Measurements from ENCODE around the gene SLC1A2.

Gene SLC1A2

GRCh38 chr11:35248558-35249323 is 170.6 kb downstream of the SLC1A2 start:
- no peak for TF ChIP-seq CTCF (IDR thresholded peaks at IDR 0.05; ENCODE audit: borderline replicate concordance, insufficient read depth, low read depth, low read length)
- no peak overlapping the region for H3K4me3 ChIP-seq (ENCODE audit: low read depth, low read length)

- H3K4me3 ChIP-seq (ENCODE audit: low read depth, low read length): no peak overlapping the region
- no peak for TF ChIP-seq CTCF (IDR thresholded peaks at IDR 0.05; ENCODE audit: borderline replicate concordance, insufficient read depth, low read depth, low read length)
Measured at GRCh38 chr11:35247863-35248262, 171.5 kb downstream of the SLC1A2 start.

- TF ChIP-seq CTCF (IDR thresholded peaks at IDR 0.05; ENCODE audit: borderline replicate concordance, insufficient read depth, low read depth, low read length): no peak
- no peak overlapping the region for H3K4me3 ChIP-seq (ENCODE audit: low read depth, low read length)
Measured at GRCh38 chr11:35247428-35247827, 171.9 kb downstream of the SLC1A2 start.

- no peak for TF ChIP-seq CTCF (IDR thresholded peaks at IDR 0.05; ENCODE audit: borderline replicate concordance, insufficient read depth, low read depth, low read length)
Measured at GRCh38 chr11:35246745-35247144, 172.6 kb downstream of the SLC1A2 start.

GRCh38 chr11:35245786-35246185 is 173.6 kb downstream of the SLC1A2 start:
- no peak for TF ChIP-seq CTCF (IDR thresholded peaks at IDR 0.05; ENCODE audit: borderline replicate concordance, insufficient read depth, low read depth, low read length)
- no peak overlapping the region for H3K4me3 ChIP-seq (ENCODE audit: low read depth, low read length)

More at GRCh38 chr11:35246745-35247144, 172.6 kb downstream of the SLC1A2 start:
- no peak overlapping the region for H3K4me3 ChIP-seq (ENCODE audit: low read depth, low read length)

GRCh38 chr11:35245056-35245455 is 174.3 kb downstream of the SLC1A2 start:
- no peak for TF ChIP-seq CTCF (IDR thresholded peaks at IDR 0.05; ENCODE audit: borderline replicate concordance, insufficient read depth, low read depth, low read length)
- H3K4me3 ChIP-seq (ENCODE audit: low read depth, low read length): no peak overlapping the region

- TF ChIP-seq CTCF (IDR thresholded peaks at IDR 0.05; ENCODE audit: borderline replicate concordance, insufficient read depth, low read depth, low read length): no peak
Measured at GRCh38 chr11:35243774-35244173, 175.6 kb downstream of the SLC1A2 start.

More at GRCh38 chr11:35243774-35244173, 175.6 kb downstream of the SLC1A2 start:
- H3K4me3 ChIP-seq (ENCODE audit: low read depth, low read length): no peak overlapping the region

Data from GM12875 (cell line).